GM23248 (cell line): ENCODE measurements around the gene UBTF. TPM values are rescaled to one million over a fixed set of nuclear protein-coding genes. Genes with fewer than 3 reads are reported as not detected.

Experiments used
- DNase-seq: peaks from one replicate; pipeline ENCODE4 v3.0.0-alpha.2; 2015
- H2AFZ ChIP-seq: fragments of 200-600 bp; sonication (generic); 2 replicates; pipeline ENCODE4 v1.6.1; 2016; ENCODE audit warnings: antibody characterized with exemption
- H3F3A ChIP-seq: fragments of 200-600 bp; sonication (generic); 2 replicates; pipeline ENCODE4 v1.6.1; 2016; ENCODE audit warnings: mild to moderate bottlenecking, antibody characterized with exemption, mixed run types; ENCODE audit not compliant: insufficient read depth
- H3K27ac ChIP-seq: fragments of 200-600 bp; sonication (generic); 2 replicates; pipeline ENCODE4 v1.5.1; 2016; ENCODE audit warnings: mild to moderate bottlenecking
- H3K27me3 ChIP-seq: fragments of 200-600 bp; sonication (generic); replicated peaks from 2 replicates; pipeline ENCODE4 v1.6.1; 2016; ENCODE audit warnings: mild to moderate bottlenecking; ENCODE audit not compliant: insufficient read depth
- H3K36me3 ChIP-seq: fragments of 200-600 bp; sonication (generic); 2 replicates; pipeline ENCODE4 v1.6.1; 2016; ENCODE audit warnings: low read depth, mild to moderate bottlenecking
- H3K4me1 ChIP-seq: fragments of 200-600 bp; sonication (generic); 2 replicates; pipeline ENCODE4 v1.6.1; 2016; ENCODE audit warnings: mild to moderate bottlenecking; ENCODE audit not compliant: insufficient read depth
- H3K4me2 ChIP-seq: fragments of 200-600 bp; sonication (generic); one replicate; pipeline ENCODE4 v1.6.1; 2016; ENCODE audit warnings: mild to moderate bottlenecking; ENCODE audit not compliant: unreplicated experiment
- H3K4me3 ChIP-seq: fragments of 200-600 bp; sonication (generic); 2 replicates; pipeline ENCODE4 v1.5.1; 2016; ENCODE audit warnings: mild to moderate bottlenecking
- H3K79me2 ChIP-seq: fragments of 200-600 bp; sonication (generic); 2 replicates; pipeline ENCODE4 v1.6.1; 2016; ENCODE audit warnings: mild to moderate bottlenecking; ENCODE audit not compliant: insufficient read depth
- H3K9ac ChIP-seq: fragments of 200-600 bp; sonication (generic); 2 replicates; pipeline ENCODE4 v1.6.1; 2016; ENCODE audit warnings: mild to moderate bottlenecking
- H3K9me2 ChIP-seq: fragments of 200-600 bp; sonication (generic); 2 replicates; pipeline ENCODE4 v1.6.1; 2016; ENCODE audit warnings: mixed run types, mild to moderate bottlenecking, moderate library complexity; ENCODE audit not compliant: insufficient read depth
- H3K9me3 ChIP-seq: fragments of 200-600 bp; sonication (generic); one replicate; pipeline ENCODE4 v1.6.1; 2017; ENCODE audit warnings: low read depth
- H4K20me1 ChIP-seq: fragments of 200-600 bp; sonication (generic); 2 replicates; pipeline ENCODE4 v1.6.0; 2016; ENCODE audit not compliant: insufficient read depth
- EZH2 ChIP-seq: fragments of 200-600 bp; sonication (generic); IDR thresholded peaks from 2 replicates; pipeline ENCODE4 v1.6.1; 2018; ENCODE audit warnings: antibody characterized with exemption, mild to moderate bottlenecking; ENCODE audit not compliant: insufficient read depth, poor library complexity, severe bottlenecking
- EZH2phosphoT487 ChIP-seq: fragments of 200-600 bp; sonication (generic); IDR thresholded peaks from 2 replicates; pipeline ENCODE4 v1.6.1; 2018; ENCODE audit warnings: antibody characterized with exemption, moderate library complexity, mild to moderate bottlenecking, low read depth; ENCODE audit not compliant: insufficient read depth
- WGBS, 2 experiments: methylation state at CpG; one replicate each; pipeline ENCODE4 v1.1.6; 2015 to 2017; ENCODE audit warnings: low lambda C conversion rate in 2 of 2, low coverage in 1 of 2; ENCODE audit errors: missing lambda C conversion rate in 2 of 2; 5-methylcytosine and 5-hydroxymethylcytosine counted together
- in situ Hi-C: fragments of 300-500 bp; cut with MboI; formaldehyde crosslinking; loops from 2 replicates; pipeline ENCODE4 v1.15.0; 2020
- polyA plus RNA-seq: library from polyadenylated mRNA; unstranded; fragments of >200 nt; fragmentation: Nextera tagmentation; extraction: Ambion mirVana; gene quantifications from 2 replicates; pipeline ENCODE4 v1.2.1, GENCODE V29; 2016
- total RNA-seq: library from RNA; depleted of rRNA; stranded (reverse); fragments of >200 nt; shearing (Covaris generic); gene quantifications from 2 replicates; pipeline ENCODE4 v1.2.3, GENCODE V29; 2014

UBTF gene
- total and polyA plus RNA-seq, 2 experiments from 2014 or later: 48.2 to 62.3 TPM

- H3K27me3 ChIP-seq: no peaks in the 10 kb centered on the region
- WGBS, 2 experiments: 1 to 20% methylated on average over 1 to 108 of the region's 126 CpGs
- peak; percentile 100 for DNase-seq
- peaks cover 11% of the 10 kb centered on the region; the same call in 1 of the 2 replicates for H3K36me3 ChIP-seq
- no peaks in the 10 kb centered on the region for H4K20me1 ChIP-seq
- H3K4me1 ChIP-seq: peaks cover 24% of the 10 kb centered on the region
- H3K4me2 ChIP-seq: peak within 1 kb of the TSS; percentile 96
- H3K9me3 ChIP-seq: no peaks in the 10 kb centered on the region
- peak within 1 kb of the TSS; percentile 89 for H3K4me3 ChIP-seq
- H3K9ac ChIP-seq: peak within 1 kb of the TSS; percentile 89
- TF ChIP-seq EZH2 (no peak), EZH2phosphoT487 (no peak)
- peaks cover 29% of the 10 kb centered on the region for H3K79me2 ChIP-seq
- peak within 1 kb of the TSS; percentile 88 for H3K27ac ChIP-seq
- in situ Hi-C loops: loop anchor here (25.0 kb wide), 2 partner anchors 337 to 437 kb away; no protein-coding TSS in a partner anchor
- H2AFZ ChIP-seq: peak within 1 kb of the TSS; percentile 78
- H3K9me2 ChIP-seq: no peaks in the 10 kb centered on the region
- peaks cover 44% of the 10 kb centered on the region for H3F3A ChIP-seq
Observed at GRCh38 chr17:44199553-44200477, 19.7 kb downstream of the UBTF start, which contains the start of gene ATXN7L3. Gene ATXN7L3, minus strand, starts transcription at chr17:44199884. Its CDS starts 1,814 bp downstream, at chr17:44198070.

DNA sequence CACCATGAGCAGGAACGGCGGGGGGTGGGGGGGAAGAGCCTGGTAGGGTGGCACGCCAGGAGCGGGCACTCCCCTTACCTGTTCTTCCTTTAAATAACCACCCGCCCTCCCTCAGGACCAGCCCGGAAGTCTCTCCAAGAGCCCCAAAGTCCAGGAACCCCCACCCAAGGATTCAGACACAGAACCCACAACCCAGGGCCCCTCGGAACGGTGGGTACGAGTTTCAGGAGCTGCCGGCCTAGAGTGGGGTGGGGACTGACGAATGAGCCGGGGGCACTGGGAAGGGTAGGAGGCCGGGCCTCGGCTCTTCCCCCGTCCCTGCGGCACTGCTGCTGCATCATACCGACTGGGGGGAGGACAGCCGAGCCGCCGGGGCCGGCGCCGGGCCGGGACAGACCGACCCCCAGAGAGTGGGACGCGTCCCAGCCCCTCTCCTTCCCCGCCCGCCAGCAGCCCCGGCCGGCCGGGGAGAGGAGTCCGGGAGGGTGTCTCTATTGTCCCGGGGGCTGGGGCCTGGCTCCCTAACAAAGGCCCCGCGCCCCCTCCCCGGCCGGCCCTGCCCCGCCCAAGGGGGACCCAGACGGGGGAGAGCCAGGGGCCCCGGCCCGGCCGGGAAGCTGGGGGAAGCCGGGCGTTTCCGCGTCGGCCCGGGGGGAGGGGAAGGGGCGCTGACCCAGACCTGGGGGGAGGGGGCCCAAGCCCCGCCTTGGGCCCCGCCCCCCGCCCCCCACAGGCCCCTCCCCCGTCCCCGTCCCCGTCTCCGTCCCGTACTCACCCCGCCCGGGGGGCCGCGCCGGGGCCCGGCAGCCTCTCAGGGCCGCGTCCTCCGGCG is 20.5 kb downstream of the UBTF start:
- Histone ChIP-seq H3K9ac (peak overlapping the region; percentile 89), H3K4me1 (peaks cover 16% of the 10 kb centered on the region), H2AFZ (peak overlapping the region; percentile 6; the same call in 1 of the 2 replicates), H3K9me2 (no peaks in the 10 kb centered on the region), H3K4me3 (peak overlapping the region; percentile 89), H3K9me3 (no peaks in the 10 kb centered on the region), H3K79me2 (peaks cover 29% of the 10 kb centered on the region), H3K4me2 (peak overlapping the region; percentile 96), H3F3A (peaks cover 35% of the 10 kb centered on the region), H3K36me3 (peaks cover 14% of the 10 kb centered on the region; the same call in 1 of the 2 replicates), H3K27me3 (no peaks in the 10 kb centered on the region), H4K20me1 (no peaks in the 10 kb centered on the region), H3K27ac (peak overlapping the region; percentile 88)
- 1 to 2% methylated on average over 15 to 40 of the region's 68 CpGs for WGBS, 2 experiments
- peak; percentile 76 for DNase-seq
- TF ChIP-seq EZH2 (no peak), EZH2phosphoT487 (no peak)
- in situ Hi-C loops: no loop called here

DNA sequence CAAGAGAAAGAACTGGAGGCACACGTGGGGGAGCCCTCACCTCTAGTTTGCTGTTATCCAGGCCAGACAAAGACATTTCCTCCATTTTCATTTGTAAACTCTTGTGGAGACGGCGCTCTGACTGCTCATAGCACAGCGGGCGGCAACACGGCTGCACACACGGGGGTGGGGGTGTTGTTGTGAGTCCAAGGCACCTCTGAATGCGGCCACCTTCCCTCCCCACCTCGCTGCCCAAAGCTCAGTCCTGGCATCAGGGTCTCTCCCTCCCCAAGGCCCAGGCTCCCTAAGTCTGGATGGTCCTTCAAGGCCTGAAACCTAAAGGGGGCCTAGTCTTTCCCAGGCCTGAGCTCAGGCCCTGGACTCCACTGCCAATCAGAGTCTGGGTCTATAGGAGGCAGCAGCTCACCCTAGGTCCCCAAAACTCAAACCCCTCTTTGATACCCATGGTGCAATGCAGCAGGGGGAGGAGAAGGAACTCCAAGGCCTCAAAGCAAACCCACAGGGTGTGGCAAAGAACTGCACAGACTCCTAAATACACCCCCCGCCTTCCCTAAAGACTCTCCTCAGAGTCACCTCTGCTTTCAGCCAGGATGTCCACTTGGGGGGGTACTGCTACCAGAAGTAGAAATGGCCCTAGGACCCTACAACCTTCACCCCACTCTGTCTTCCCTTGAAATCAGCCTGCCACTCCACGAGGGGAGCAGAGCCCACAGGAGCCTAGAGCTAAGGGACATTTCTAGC is 21.3 kb downstream of the UBTF start:
- WGBS, 2 experiments: 53 to 54% methylated on average over 11 of the region's 11 CpGs
- Histone ChIP-seq H3K4me1 (peaks cover 13% of the 10 kb centered on the region), H3K79me2 (peaks cover 29% of the 10 kb centered on the region), H2AFZ (peak overlapping the region; percentile 6; the same call in 1 of the 2 replicates), H3F3A (peaks cover 27% of the 10 kb centered on the region), H3K9me3 (no peaks in the 10 kb centered on the region), H4K20me1 (no peaks in the 10 kb centered on the region), H3K36me3 (peaks cover 15% of the 10 kb centered on the region; the same call in 1 of the 2 replicates), H3K9ac (peak overlapping the region; percentile 89), H3K4me2 (peak overlapping the region; percentile 96), H3K27me3 (no peaks in the 10 kb centered on the region), H3K9me2 (no peaks in the 10 kb centered on the region), H3K4me3 (peak overlapping the region; percentile 89), H3K27ac (peak overlapping the region; percentile 88)
- DNase-seq: peak; percentile 84
- in situ Hi-C loops: no loop called here
- TF ChIP-seq EZH2phosphoT487 (no peak), EZH2 (no peak)
